HepG2 (cell line): Measurements from ENCODE around the gene CTNNA2. TPM values are rescaled to one million over a fixed set of nuclear protein-coding genes. Genes with fewer than 3 reads are reported as not detected.

ENCODE experiments used
- ATAC-seq: fragments of 200-7000 bp; cut with Tn5 transposase; 3 replicates; pipeline ENCODE4 v1.9.1; 2020; ENCODE audit warnings: mild to moderate bottlenecking, moderate library complexity
- BruUV-seq: library from RNA; stranded (reverse); fragments of 400-500 nt; replicated peaks from 2 replicates; lab custom pipeline; 2021; lab: Mats Ljungman, UMichigan
- CTCF ChIA-PET: fragments of 300-600 bp; formaldehyde crosslinking; extraction: SDS; loops from one replicate; lab custom pipeline; 2021; ENCODE audit warnings: low total read pairs, inconsistent platforms, low intra/inter-chr PET ratio; lab: Yijun Ruan, JAX
- POLR2A ChIA-PET: fragments of 350-600 bp; sonication (Branson Sonifier 250); formaldehyde crosslinking; loops from one replicate; lab custom pipeline; 2020; ENCODE audit warnings: antibody characterized with exemption, inconsistent platforms; lab: Yijun Ruan, JAX
- DNase-seq: peaks from one replicate; pipeline ENCODE4 v3.0.0-alpha.2; 2015; ENCODE audit warnings: low spot score
- FAIRE-seq: peaks from 3 replicates; lab custom pipeline; 2011; peaks lifted over from hg19 to GRCh38; lab: Jason Lieb, UNC
- H2AFZ ChIP-seq: one replicate; pipeline ENCODE4 v1.6.1; 2011; ENCODE audit warnings: low read length, inconsistent platforms
- H3K27ac ChIP-seq: fragments of 300-600 bp; 3 replicates; pipeline ENCODE4 v1.8.0; 2011; ENCODE audit warnings: mixed run types, mild to moderate bottlenecking, mixed read lengths, low read length, inconsistent platforms; ENCODE audit not compliant: insufficient read depth; ENCODE audit errors: extremely low read length
- H3K27me3 ChIP-seq, 2 experiments: fragments of 200-600 bp in 1 of 2; 2 replicates in 1 of 2; 3 replicates in 1 of 2; pipeline versions ENCODE4 v1.6.0 to v1.8.0; 2011; ENCODE audit warnings: low read length in 2 of 2, mild to moderate bottlenecking in 2 of 2, moderate library complexity in 2 of 2, inconsistent platforms in 1 of 2; ENCODE audit not compliant: insufficient read depth in 2 of 2, control insufficient read depth in 1 of 2
- H3K36me3 ChIP-seq, 2 experiments: fragments of 200-600 bp in 1 of 2; replicated peaks in 1 of 2; 2 replicates in 1 of 2; 3 replicates in 1 of 2; pipeline versions ENCODE4 v1.5.1 to v1.8.0; 2011; ENCODE audit warnings: low read length in 2 of 2, inconsistent platforms in 1 of 2; ENCODE audit not compliant: insufficient read depth in 2 of 2, control insufficient read depth in 1 of 2
- H3K4me1 ChIP-seq: 2 replicates; pipeline ENCODE4 v1.5.1; 2012; ENCODE audit warnings: low read length, inconsistent platforms; ENCODE audit not compliant: insufficient read depth
- H3K4me2 ChIP-seq: 2 replicates; pipeline ENCODE4 v1.6.0; 2011; ENCODE audit warnings: low read depth, low read length, inconsistent platforms
- H3K4me3 ChIP-seq, 3 experiments: fragments of 200-600 bp in 1 of 3; sonication (generic), shearing (Covaris generic) in 1 of 3; replicated peaks in 1 of 3; 2 replicates each; pipeline ENCODE4 v1.5.1; 2011 to 2016; ENCODE audit warnings: low read length in 3 of 3, inconsistent platforms in 2 of 3, low read depth in 2 of 3, mild to moderate bottlenecking in 2 of 3, control low read depth in 1 of 3, mixed read lengths in 1 of 3; ENCODE audit not compliant: insufficient read depth in 1 of 3
- H3K79me2 ChIP-seq: one replicate; pipeline ENCODE4 v1.6.1; 2011; ENCODE audit warnings: low read length, inconsistent platforms; ENCODE audit not compliant: insufficient read depth
- H3K9ac ChIP-seq: 2 replicates; pipeline ENCODE4 v1.6.0; 2011; ENCODE audit warnings: mild to moderate bottlenecking, low read depth, low read length, inconsistent platforms; ENCODE audit not compliant: insufficient read depth
- H3K9me3 ChIP-seq: 2 replicates; pipeline ENCODE4 v1.5.1; 2012; ENCODE audit warnings: mild to moderate bottlenecking, low read length
- H4K20me1 ChIP-seq: 2 replicates; pipeline ENCODE4 v1.6.0; 2011; ENCODE audit warnings: inconsistent platforms, mild to moderate bottlenecking, low read length, moderate library complexity; ENCODE audit not compliant: insufficient read depth
- BCLAF1 ChIP-seq: fragments of 450-650 bp; IDR thresholded peaks from 2 replicates; pipeline ENCODE4 v1.6.1; 2017; ENCODE audit warnings: mild to moderate bottlenecking
- DMAP1 ChIP-seq: IDR thresholded peaks from 2 replicates; pipeline ENCODE4 v1.6.1; 2016
- DPF2 ChIP-seq: sonication (generic); formaldehyde crosslinking; IDR thresholded peaks from 2 replicates; pipeline ENCODE4 v1.4.0; 2020; ENCODE audit warnings: mild to moderate bottlenecking, low read depth, missing genetic modification reagents, borderline replicate concordance
- KLF12 ChIP-seq: sonication (generic); formaldehyde crosslinking; IDR thresholded peaks from 2 replicates; pipeline ENCODE4 v1.4.0; 2020; ENCODE audit warnings: missing genetic modification reagents, borderline replicate concordance
- SAP130 ChIP-seq: IDR thresholded peaks from 2 replicates; pipeline ENCODE4 v1.6.1; 2016; ENCODE audit warnings: low read depth
- TFE3 ChIP-seq: IDR thresholded peaks from 2 replicates; pipeline ENCODE4 v1.6.1; 2016
- ZBED4 ChIP-seq: sonication (generic); formaldehyde crosslinking; IDR thresholded peaks from 2 replicates; pipeline ENCODE4 v1.4.0; 2020; ENCODE audit warnings: missing genetic modification reagents, borderline replicate concordance
- ZNF597 ChIP-seq: sonication (generic); formaldehyde crosslinking; IDR thresholded peaks from 2 replicates; pipeline ENCODE4 v1.5.0; 2020; ENCODE audit warnings: missing genetic modification reagents
- ZNF772 ChIP-seq: sonication (generic); formaldehyde crosslinking; IDR thresholded peaks from 2 replicates; pipeline ENCODE4 v1.5.0; 2020; ENCODE audit warnings: mild to moderate bottlenecking, missing genetic modification reagents
- ZSCAN5A ChIP-seq: sonication (generic); formaldehyde crosslinking; IDR thresholded peaks from 2 replicates; pipeline ENCODE4 v1.8.0; 2022; ENCODE audit warnings: mild to moderate bottlenecking, missing genetic modification reagents, borderline replicate concordance
- WGBS: methylation state at CpG from one replicate; pipeline ENCODE4 v1.1.6; 2017; ENCODE audit warnings: low lambda C conversion rate; 5-methylcytosine and 5-hydroxymethylcytosine counted together
- in situ Hi-C: cut with HindIII; loops from 2 replicates; pipeline ENCODE4 v1.10.0; 2017; ENCODE audit warnings: low pct_unique_long_range_greater_than_20kb; ENCODE audit not compliant: extremely low pct_ligation_motif_present
- intact Hi-C: fragments of 100-400 bp; cut with micrococcal nuclease; formaldehyde crosslinking; loops from one replicate; pipeline ENCODE4 v1.10.0; 2022; ENCODE audit not compliant: unreplicated experiment
- polyA plus RNA-seq, 8 experiments: library from polyadenylated mRNA; depleted of rRNA in 3 of 8; stranded (reverse) in 7 of 8; unstranded in 1 of 8; fragments of >200 nt; fragmentation: Illumina TruSeq in 4 of 8; extraction: Trizol in 4 of 8; gene quantifications; 2 replicates each; pipeline versions ENCODE4 v1.2.1 to v1.2.3, GENCODE V29; 2011 to 2016; ENCODE audit warnings: low read depth in 4 of 8, missing spikeins in 1 of 8, mixed read lengths in 1 of 8; ENCODE audit not compliant: insufficient read depth in 1 of 8
- total RNA-seq, 5 experiments: library from RNA; depleted of rRNA; stranded (reverse); fragments of >200 nt; fragmentation: Illumina TruSeq; extraction: Trizol; gene quantifications; 2 replicates each; pipeline ENCODE4 v1.2.3, GENCODE V29; 2016; ENCODE audit warnings: low read depth in 1 of 5

The CTNNA2 gene
- total and polyA plus RNA-seq, 2 of the 13 experiments (the other 11 are each of a cell fraction or from before 2014, with no cell fraction given), result not detected

- Histone ChIP-seq H3K36me3 (no peaks in the 10 kb centered on the region), H2AFZ (no peak overlapping the region), H4K20me1 (no peaks in the 10 kb centered on the region), H3K4me2 (no peak overlapping the region), H3K79me2 (no peaks in the 10 kb centered on the region), H3K9ac (no peak overlapping the region), H3K4me1 (no peaks in the 10 kb centered on the region), H3K27me3 (no peaks in the 10 kb centered on the region), H3K9me3 (peaks cover 23% of the 10 kb centered on the region; the same call in 1 of the 2 replicates), H3K4me3 (no peak overlapping the region), H3K27ac (no peak overlapping the region)
- CTCF ChIA-PET, result no interaction called here
- BruUV-seq, result no TSS peak
- in situ Hi-C loops, result no loop called here
- DNase-seq (no peak), ATAC-seq (no peak), FAIRE-seq (no peak)
- POLR2A ChIA-PET, result no interaction called here
- TF ChIP-seq BCLAF1, result no peak
- TF ChIP-seq DPF2 (CRISPR knock-in tag), result no peak
- TF ChIP-seq ZNF597 (CRISPR knock-in tag), result no peak
- no peak for TF ChIP-seq ZBED4 (CRISPR knock-in tag)
- TF ChIP-seq DMAP1 (CRISPR knock-in tag), result no peak
- no peak for TF ChIP-seq TFE3
- TF ChIP-seq ZSCAN5A (CRISPR knock-in tag), result no peak
- TF ChIP-seq SAP130, result no peak
- TF ChIP-seq KLF12 (CRISPR knock-in tag), result no peak
- TF ChIP-seq ZNF772 (CRISPR knock-in tag), result no peak
- intact Hi-C loops, result no loop called here
- 35% methylated on average over 4 of the region's 4 CpGs for WGBS
Measured at GRCh38 chr2:80141007-80141726, 628.3 kb downstream of the CTNNA2 start.
